ENCODE measurements around the gene CNBP.
A peak's percentile ranks its signal among the peaks of the same experiment; 100 is the strongest.

DNA sequence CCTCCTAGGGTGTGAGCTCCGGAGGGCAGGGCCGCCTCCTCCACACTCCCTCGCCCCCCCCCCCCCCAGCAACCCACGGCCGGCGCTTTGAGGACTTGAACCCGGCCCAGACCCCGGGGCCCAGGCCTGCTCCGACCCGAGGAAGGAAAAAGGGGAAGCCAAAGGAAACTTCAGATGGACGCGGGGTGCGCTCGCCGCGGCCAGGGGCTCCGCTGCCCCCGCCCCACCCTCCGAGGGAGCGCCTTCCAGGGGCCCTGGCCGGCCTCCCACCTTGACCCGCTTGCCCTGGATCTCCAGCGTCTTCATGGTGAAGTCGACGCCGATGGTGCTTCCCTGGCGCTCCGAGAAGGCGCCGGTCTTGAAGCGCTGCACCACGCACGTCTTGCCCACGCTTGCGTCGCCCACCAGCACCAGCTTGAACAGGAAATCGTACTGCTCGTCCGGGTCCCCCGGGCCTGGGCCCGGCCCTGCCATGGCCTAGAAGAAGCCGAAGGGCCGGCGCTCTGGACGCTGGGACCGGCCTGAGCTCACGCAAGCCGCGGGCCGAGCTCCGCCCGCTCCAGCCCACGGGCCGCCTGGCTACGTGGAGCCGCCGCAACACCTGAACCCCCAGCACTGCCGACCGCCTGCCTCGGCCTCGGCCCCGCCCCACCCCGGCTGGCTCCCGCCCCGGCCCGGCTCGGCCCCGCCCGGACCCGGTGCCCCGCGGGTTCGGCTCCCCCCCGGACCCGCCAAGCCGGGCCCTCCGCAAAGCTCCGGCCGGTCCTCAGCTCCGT lies 62.5 kb downstream of the CNBP start:
- TF ChIP-seq, protein P1, sequence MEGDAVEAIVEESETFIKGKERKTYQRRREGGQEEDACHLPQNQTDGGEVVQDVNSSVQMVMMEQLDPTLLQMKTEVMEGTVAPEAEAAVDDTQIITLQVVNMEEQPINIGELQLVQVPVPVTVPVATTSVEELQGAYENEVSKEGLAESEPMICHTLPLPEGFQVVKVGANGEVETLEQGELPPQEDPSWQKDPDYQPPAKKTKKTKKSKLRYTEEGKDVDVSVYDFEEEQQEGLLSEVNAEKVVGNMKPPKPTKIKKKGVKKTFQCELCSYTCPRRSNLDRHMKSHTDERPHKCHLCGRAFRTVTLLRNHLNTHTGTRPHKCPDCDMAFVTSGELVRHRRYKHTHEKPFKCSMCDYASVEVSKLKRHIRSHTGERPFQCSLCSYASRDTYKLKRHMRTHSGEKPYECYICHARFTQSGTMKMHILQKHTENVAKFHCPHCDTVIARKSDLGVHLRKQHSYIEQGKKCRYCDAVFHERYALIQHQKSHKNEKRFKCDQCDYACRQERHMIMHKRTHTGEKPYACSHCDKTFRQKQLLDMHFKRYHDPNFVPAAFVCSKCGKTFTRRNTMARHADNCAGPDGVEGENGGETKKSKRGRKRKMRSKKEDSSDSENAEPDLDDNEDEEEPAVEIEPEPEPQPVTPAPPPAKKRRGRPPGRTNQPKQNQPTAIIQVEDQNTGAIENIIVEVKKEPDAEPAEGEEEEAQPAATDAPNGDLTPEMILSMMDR (IDR thresholded peaks at IDR 0.05) = peak in 1 of 6 experiments; percentile 11
- peak; percentile 13 to 36 for TF ChIP-seq POLR2A (IDR thresholded peaks at IDR 0.05)

Data from Peyer's patch (tissue), 4 donors.